H1 (cell line): ENCODE results near the gene ADIPOQ. TPM values are rescaled to one million over a fixed set of nuclear protein-coding genes. Genes with fewer than 3 reads are reported as not detected.

ENCODE experiments used
- GABPA ChIP-seq: IDR thresholded peaks from 2 replicates; pipeline ENCODE4 v1.6.1; 2011; ENCODE audit warnings: mild to moderate bottlenecking, low read length, moderate library complexity, borderline replicate concordance; ENCODE audit not compliant: insufficient read depth
- RAD21 ChIP-seq, 2 experiments: IDR thresholded peaks in 1 of 2; conservative IDR thresholded peaks in 1 of 2; 2 replicates each; pipeline ENCODE4 v1.6.1; 2011; ENCODE audit warnings: low read depth in 2 of 2, low read length in 2 of 2, improper control_type of control experiment in 1 of 2, inconsistent platforms in 1 of 2, mild to moderate bottlenecking in 1 of 2, moderate library complexity in 1 of 2
- polyA plus RNA-seq, 7 experiments: library from polyadenylated mRNA; depleted of rRNA in 3 of 7; stranded (reverse) in 5 of 7; unstranded in 2 of 7; fragments of >200 nt in 5 of 7; fragments of 200-250 nt in 2 of 7; gene quantifications; 1 replicate in 5 of 7; 2 replicates in 1 of 7; 4 replicates in 1 of 7; pipeline versions ENCODE4 v1.2.1 to v1.2.3, GENCODE V29; 2011 to 2013; ENCODE audit warnings: missing spikeins in 2 of 7, mixed read lengths in 2 of 7
- total RNA-seq: library from RNA; stranded (reverse); fragmentation: NEBNext Ultra II Directional; extraction: Animal tissue kit (Norgen Biotek cat#: 25700); gene quantifications from 2 replicates; pipeline ENCODE4 v1.2.1, GENCODE V29; 2021
- TF ChIP-seq, protein P1 (sequence below): IDR thresholded peaks from 2 replicates; pipeline ENCODE4 v1.6.1; 2011; ENCODE audit warnings: low read length, improper control_type of control experiment

The ADIPOQ gene
- total and polyA plus RNA-seq, 2 of the 8 experiments (the other 6 are each of a cell fraction or from before 2014, with no cell fraction given): not detected

GRCh38 chr3:186880406-186880805, 37.9 kb downstream of the ADIPOQ start (continued):
- TF ChIP-seq, protein P1, sequence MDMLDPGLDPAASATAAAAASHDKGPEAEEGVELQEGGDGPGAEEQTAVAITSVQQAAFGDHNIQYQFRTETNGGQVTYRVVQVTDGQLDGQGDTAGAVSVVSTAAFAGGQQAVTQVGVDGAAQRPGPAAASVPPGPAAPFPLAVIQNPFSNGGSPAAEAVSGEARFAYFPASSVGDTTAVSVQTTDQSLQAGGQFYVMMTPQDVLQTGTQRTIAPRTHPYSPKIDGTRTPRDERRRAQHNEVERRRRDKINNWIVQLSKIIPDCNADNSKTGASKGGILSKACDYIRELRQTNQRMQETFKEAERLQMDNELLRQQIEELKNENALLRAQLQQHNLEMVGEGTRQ: no peak
- TF ChIP-seq RAD21 (IDR thresholded peaks at IDR 0.05 in 1 of 2, conservative IDR thresholded peaks at IDR 0.05 in 1 of 2; ENCODE audit: low read depth in 2 of 2, low read length in 2 of 2) (no peak), GABPA (no peak)
